Activated naive CD4-positive, alpha-beta T cell treated with anti-CD3 and anti-CD28 coated beads for 36 hours (primary cell): Measurements from ENCODE around the gene SLC35B4. TPM values are rescaled to one million over a fixed set of nuclear protein-coding genes. Genes with fewer than 3 reads are reported as not detected.

ENCODE experiments used
- CTCF ChIA-PET: fragments of 350-600 bp; sonication (Branson Sonifier 250); formaldehyde crosslinking; loops from one replicate; lab custom pipeline; 2021; ENCODE audit warnings: antibody characterized with exemption; lab: Charles Lee
- DNase-seq: peaks from one replicate; pipeline ENCODE4 v3.0.0-alpha.2; 2020
- H3K27ac Mint-ChIP-seq: one replicate; pipeline ENCODE4 v1.8.0; 2021; ENCODE audit warnings: mild to moderate bottlenecking, mixed read lengths
- H3K27me3 Mint-ChIP-seq: one replicate; pipeline ENCODE4 v1.8.0; 2021; ENCODE audit warnings: low read depth, mixed read lengths
- H3K36me3 Mint-ChIP-seq: one replicate; pipeline ENCODE4 v1.8.0; 2021; ENCODE audit warnings: low read depth, mixed read lengths
- H3K4me1 Mint-ChIP-seq: one replicate; pipeline ENCODE4 v1.8.0; 2021; ENCODE audit warnings: low read depth, mixed read lengths
- H3K4me3 Mint-ChIP-seq: one replicate; pipeline ENCODE4 v1.8.0; 2021; ENCODE audit warnings: mild to moderate bottlenecking, moderate library complexity, mixed read lengths
- H3K9me3 Mint-ChIP-seq: one replicate; pipeline ENCODE4 v1.8.0; 2021; ENCODE audit warnings: mixed read lengths
- intact Hi-C: fragments of 100-400 bp; cut with micrococcal nuclease; formaldehyde crosslinking; loops from one replicate; pipeline ENCODE4 v1.15.1; 2023
- total RNA-seq, 2 experiments: library from RNA; stranded (reverse); gene quantifications; one replicate each; pipeline ENCODE4 v1.2.3, GENCODE V29; 2021

Gene SLC35B4
- total RNA-seq, 2 experiments from 2014 or later: 7.9 to 10.3 TPM

- H3K27ac Mint-ChIP-seq: no peak overlapping the region
- H3K27me3 Mint-ChIP-seq: peaks cover 12% of the 10 kb centered on the region
- intact Hi-C loops: no loop called here
- CTCF ChIA-PET: no interaction called here
- no peaks in the 10 kb centered on the region for H3K9me3 Mint-ChIP-seq
- H3K4me3 Mint-ChIP-seq: no peak overlapping the region
- no peaks in the 10 kb centered on the region for H3K4me1 Mint-ChIP-seq
- no peak for DNase-seq
- no peaks in the 10 kb centered on the region for H3K36me3 Mint-ChIP-seq
These were observed 32.7 kb downstream of the SLC35B4 start for GRCh38 chr7:134284011-134284410.

GRCh38 chr7:134280508-134280907 lies 36.2 kb downstream of the SLC35B4 start:
- Mint-ChIP-seq H3K4me1 (no peaks in the 10 kb centered on the region), H3K27ac (no peak overlapping the region), H3K36me3 (no peaks in the 10 kb centered on the region), H3K27me3 (peaks cover 26% of the 10 kb centered on the region), H3K4me3 (no peak overlapping the region), H3K9me3 (no peaks in the 10 kb centered on the region)
- CTCF ChIA-PET: no interaction called here
- intact Hi-C loops: no loop called here
- no peak for DNase-seq

- CTCF ChIA-PET: no interaction called here
- H3K9me3 Mint-ChIP-seq: no peaks in the 10 kb centered on the region
- peaks cover 26% of the 10 kb centered on the region for H3K27me3 Mint-ChIP-seq
- no peaks in the 10 kb centered on the region for H3K36me3 Mint-ChIP-seq
- H3K4me3 Mint-ChIP-seq: no peak overlapping the region
- DNase-seq: no peak
- no peaks in the 10 kb centered on the region for H3K4me1 Mint-ChIP-seq
- no peak overlapping the region for H3K27ac Mint-ChIP-seq
- intact Hi-C loops: no loop called here
These were observed 36.8 kb downstream of the SLC35B4 start for GRCh38 chr7:134279898-134280297.

GRCh38 chr7:134279336-134279735 lies 37.4 kb downstream of the SLC35B4 start:
- CTCF ChIA-PET: no interaction called here
- intact Hi-C loops: no loop called here
- H3K27me3 Mint-ChIP-seq: peaks cover 26% of the 10 kb centered on the region
- no peaks in the 10 kb centered on the region for H3K36me3 Mint-ChIP-seq
- no peak overlapping the region for H3K27ac Mint-ChIP-seq
- no peaks in the 10 kb centered on the region for H3K4me1 Mint-ChIP-seq
- no peak overlapping the region for H3K4me3 Mint-ChIP-seq
- H3K9me3 Mint-ChIP-seq: no peaks in the 10 kb centered on the region
- no peak for DNase-seq

- Mint-ChIP-seq H3K9me3 (no peaks in the 10 kb centered on the region), H3K4me1 (no peaks in the 10 kb centered on the region), H3K4me3 (no peak overlapping the region), H3K27ac (no peak overlapping the region), H3K36me3 (no peaks in the 10 kb centered on the region), H3K27me3 (peaks cover 26% of the 10 kb centered on the region)
- CTCF ChIA-PET: no interaction called here
- no peak for DNase-seq
- intact Hi-C loops: no loop called here
These were observed 38.1 kb downstream of the SLC35B4 start for GRCh38 chr7:134278502-134279153.

- CTCF ChIA-PET: no interaction called here
- Mint-ChIP-seq H3K27me3 (peaks cover 23% of the 10 kb centered on the region), H3K4me1 (no peaks in the 10 kb centered on the region), H3K27ac (no peak overlapping the region), H3K9me3 (peaks cover 3% of the 10 kb centered on the region), H3K4me3 (no peak overlapping the region), H3K36me3 (no peaks in the 10 kb centered on the region)
- no peak for DNase-seq
- intact Hi-C loops: no loop called here
These were observed 39.8 kb downstream of the SLC35B4 start for GRCh38 chr7:134276951-134277350.

GRCh38 chr7:134262322-134262721 lies 54.4 kb downstream of the SLC35B4 start:
- no peak for DNase-seq
- no peak overlapping the region for H3K4me3 Mint-ChIP-seq
- H3K36me3 Mint-ChIP-seq: no peaks in the 10 kb centered on the region
- intact Hi-C loops: no loop called here
- no peaks in the 10 kb centered on the region for H3K4me1 Mint-ChIP-seq
- peaks cover 3% of the 10 kb centered on the region for H3K27me3 Mint-ChIP-seq
- CTCF ChIA-PET: no interaction called here
- H3K9me3 Mint-ChIP-seq: peaks cover 8% of the 10 kb centered on the region
- H3K27ac Mint-ChIP-seq: no peak overlapping the region

GRCh38 chr7:134255814-134256213 lies 60.9 kb downstream of the SLC35B4 start:
- no peaks in the 10 kb centered on the region for H3K36me3 Mint-ChIP-seq

GRCh38 chr7:134254311-134254710 lies 62.4 kb downstream of the SLC35B4 start:
- no peak overlapping the region for H3K4me3 Mint-ChIP-seq
- H3K36me3 Mint-ChIP-seq: no peaks in the 10 kb centered on the region
- H3K27ac Mint-ChIP-seq: no peak overlapping the region
- H3K4me1 Mint-ChIP-seq: no peaks in the 10 kb centered on the region
- H3K9me3 Mint-ChIP-seq: peaks cover 2% of the 10 kb centered on the region
- no peak for DNase-seq
- intact Hi-C loops: no loop called here
- CTCF ChIA-PET: no interaction called here
- no peaks in the 10 kb centered on the region for H3K27me3 Mint-ChIP-seq

More at GRCh38 chr7:134255814-134256213, 60.9 kb downstream of the SLC35B4 start:
- DNase-seq: no peak
- intact Hi-C loops: no loop called here
- CTCF ChIA-PET: no interaction called here
- no peak overlapping the region for H3K4me3 Mint-ChIP-seq
- no peak overlapping the region for H3K27ac Mint-ChIP-seq
- no peaks in the 10 kb centered on the region for H3K4me1 Mint-ChIP-seq
- no peaks in the 10 kb centered on the region for H3K27me3 Mint-ChIP-seq
- peaks cover 2% of the 10 kb centered on the region for H3K9me3 Mint-ChIP-seq

GRCh38 chr7:134248196-134248595 lies 68.5 kb downstream of the SLC35B4 start:
- no peak for DNase-seq
- Mint-ChIP-seq H3K27ac (no peak overlapping the region), H3K4me3 (no peak overlapping the region), H3K27me3 (no peaks in the 10 kb centered on the region), H3K9me3 (peaks cover 4% of the 10 kb centered on the region), H3K4me1 (no peaks in the 10 kb centered on the region), H3K36me3 (no peaks in the 10 kb centered on the region)
- intact Hi-C loops: no loop called here
- CTCF ChIA-PET: no interaction called here

GRCh38 chr7:134246761-134247160 lies 70.0 kb downstream of the SLC35B4 start:
- H3K27ac Mint-ChIP-seq: no peak overlapping the region
- H3K27me3 Mint-ChIP-seq: peaks cover under 1% of the 10 kb centered on the region
- CTCF ChIA-PET: no interaction called here
- intact Hi-C loops: no loop called here
- H3K4me3 Mint-ChIP-seq: no peak overlapping the region
- peaks cover 5% of the 10 kb centered on the region for H3K9me3 Mint-ChIP-seq
- H3K4me1 Mint-ChIP-seq: no peaks in the 10 kb centered on the region
- H3K36me3 Mint-ChIP-seq: no peaks in the 10 kb centered on the region
- no peak for DNase-seq

- peaks cover 2% of the 10 kb centered on the region for H3K27me3 Mint-ChIP-seq
- CTCF ChIA-PET: no interaction called here
These were observed 70.4 kb downstream of the SLC35B4 start for GRCh38 chr7:134246347-134246746.

GRCh38 chr7:134245253-134245652 lies 71.5 kb downstream of the SLC35B4 start:
- Mint-ChIP-seq H3K36me3 (no peaks in the 10 kb centered on the region), H3K27me3 (peaks cover 6% of the 10 kb centered on the region), H3K9me3 (peaks cover 8% of the 10 kb centered on the region), H3K4me3 (no peak overlapping the region), H3K4me1 (no peaks in the 10 kb centered on the region), H3K27ac (no peak overlapping the region)
- intact Hi-C loops: no loop called here
- DNase-seq: no peak
- CTCF ChIA-PET: no interaction called here

More at GRCh38 chr7:134246347-134246746, 70.4 kb downstream of the SLC35B4 start:
- no peak for DNase-seq
- H3K4me1 Mint-ChIP-seq: no peaks in the 10 kb centered on the region
- no peak overlapping the region for H3K4me3 Mint-ChIP-seq
- no peaks in the 10 kb centered on the region for H3K36me3 Mint-ChIP-seq
- intact Hi-C loops: no loop called here
- H3K27ac Mint-ChIP-seq: no peak overlapping the region
- peaks cover 5% of the 10 kb centered on the region for H3K9me3 Mint-ChIP-seq
